OCI-LY7 (cell line): ENCODE data around the gene ADAMTSL3. TPM values are rescaled to one million over a fixed set of nuclear protein-coding genes. Genes with fewer than 3 reads are reported as not detected.

ENCODE experiments used
- BruUV-seq: library from RNA; stranded (reverse); fragments of 400-500 nt; replicated peaks from 2 replicates; lab custom pipeline; 2021; lab: Mats Ljungman, UMichigan
- CTCF ChIA-PET: fragments of 300-600 bp; sonication (Branson Sonifier 250); formaldehyde crosslinking; loops from one replicate; lab custom pipeline; 2022; ENCODE audit warnings: antibody characterized with exemption; ENCODE audit not compliant: unreplicated experiment; lab: Charles Lee
- POLR2A ChIA-PET: fragments of 300-600 bp; sonication (Branson Sonifier 250); formaldehyde crosslinking; loops from one replicate; lab custom pipeline; 2022; ENCODE audit warnings: antibody characterized with exemption; lab: Charles Lee
- DNase-seq: peaks from one replicate; pipeline ENCODE4 v3.0.0-alpha.2; 2015; ENCODE audit warnings: low spot score
- H2AFZ ChIP-seq: fragments of 200-600 bp; sonication (generic), shearing (Covaris generic); 2 replicates; pipeline ENCODE4 v1.6.1; 2014; ENCODE audit warnings: mild to moderate bottlenecking, antibody characterized with exemption, low read length, moderate library complexity
- H3K27ac ChIP-seq: fragments of 200-600 bp; sonication (generic); 2 replicates; pipeline ENCODE4 v1.5.1; 2014; ENCODE audit warnings: mixed run types, low read depth, mild to moderate bottlenecking, moderate library complexity, low read length, inconsistent platforms; ENCODE audit not compliant: poor library complexity, severe bottlenecking
- H3K36me3 ChIP-seq: fragments of 200-600 bp; sonication (generic); 2 replicates; pipeline ENCODE4 v1.6.1; 2014; ENCODE audit warnings: mild to moderate bottlenecking, antibody characterized with exemption, low read length, moderate library complexity, mixed read lengths; ENCODE audit not compliant: insufficient read depth
- H3K4me1 ChIP-seq: fragments of 200-600 bp; sonication (generic); 2 replicates; pipeline ENCODE4 v1.5.1; 2014; ENCODE audit warnings: mild to moderate bottlenecking, low read length; ENCODE audit not compliant: insufficient read depth, poor library complexity, severe bottlenecking
- H3K4me2 ChIP-seq: fragments of 200-600 bp; sonication (generic); 2 replicates; pipeline ENCODE4 v1.6.1; 2014; ENCODE audit warnings: mild to moderate bottlenecking, low read length
- H3K4me3 ChIP-seq: fragments of 200-600 bp; sonication (generic); 2 replicates; pipeline ENCODE4 v1.5.1; 2014; ENCODE audit warnings: mild to moderate bottlenecking, low read depth, low read length; ENCODE audit not compliant: poor library complexity, severe bottlenecking
- H3K79me2 ChIP-seq: fragments of 200-600 bp; sonication (generic); 2 replicates; pipeline ENCODE4 v1.6.1; 2016; ENCODE audit warnings: low read depth, mild to moderate bottlenecking, low read length, moderate library complexity, mixed read lengths; ENCODE audit not compliant: insufficient read depth
- H3K9me2 ChIP-seq: fragments of 200-600 bp; sonication (generic); 2 replicates; pipeline ENCODE4 v1.6.1; 2016; ENCODE audit warnings: mild to moderate bottlenecking, low read length, mixed read lengths; ENCODE audit not compliant: insufficient read depth
- H3K9me3 ChIP-seq: fragments of 200-600 bp; sonication (generic); 2 replicates; pipeline ENCODE4 v1.6.1; 2014; ENCODE audit warnings: mild to moderate bottlenecking, mixed run types, low read length, mixed read lengths
- H4K20me1 ChIP-seq: fragments of 200-600 bp; sonication (generic); 2 replicates; pipeline ENCODE4 v1.6.1; 2014; ENCODE audit warnings: mild to moderate bottlenecking, antibody characterized with exemption, low read length, moderate library complexity, mixed read lengths; ENCODE audit not compliant: insufficient read depth
- CTCF ChIP-seq: fragments of 200-600 bp; sonication (generic); conservative IDR thresholded peaks from 2 replicates; pipeline ENCODE4 v1.5.1; 2014; ENCODE audit warnings: mild to moderate bottlenecking, antibody characterized with exemption, low read length, moderate library complexity, mixed read lengths
- EZH2phosphoT487 ChIP-seq: fragments of 200-600 bp; sonication (generic); IDR thresholded peaks from 2 replicates; pipeline ENCODE4 v1.6.1; 2018; ENCODE audit warnings: low read depth, borderline replicate concordance, mild to moderate bottlenecking, mixed run types, antibody characterized with exemption, low read length, moderate library complexity, mixed read lengths
- intact Hi-C: fragments of 100-400 bp; cut with micrococcal nuclease; formaldehyde crosslinking; loops from one replicate; pipeline ENCODE4 v1.10.0; 2022; ENCODE audit not compliant: unreplicated experiment
- total RNA-seq, 2 experiments: library from RNA; depleted of rRNA in 1 of 2; stranded (reverse); fragments of >200 nt in 1 of 2; shearing (Covaris generic) in 1 of 2; gene quantifications; 2 replicates each; pipeline ENCODE4 v1.2.3, GENCODE V29; 2014 to 2022

The ADAMTSL3 gene
- total RNA-seq, 2 experiments from 2014 or later = not detected

DNA sequence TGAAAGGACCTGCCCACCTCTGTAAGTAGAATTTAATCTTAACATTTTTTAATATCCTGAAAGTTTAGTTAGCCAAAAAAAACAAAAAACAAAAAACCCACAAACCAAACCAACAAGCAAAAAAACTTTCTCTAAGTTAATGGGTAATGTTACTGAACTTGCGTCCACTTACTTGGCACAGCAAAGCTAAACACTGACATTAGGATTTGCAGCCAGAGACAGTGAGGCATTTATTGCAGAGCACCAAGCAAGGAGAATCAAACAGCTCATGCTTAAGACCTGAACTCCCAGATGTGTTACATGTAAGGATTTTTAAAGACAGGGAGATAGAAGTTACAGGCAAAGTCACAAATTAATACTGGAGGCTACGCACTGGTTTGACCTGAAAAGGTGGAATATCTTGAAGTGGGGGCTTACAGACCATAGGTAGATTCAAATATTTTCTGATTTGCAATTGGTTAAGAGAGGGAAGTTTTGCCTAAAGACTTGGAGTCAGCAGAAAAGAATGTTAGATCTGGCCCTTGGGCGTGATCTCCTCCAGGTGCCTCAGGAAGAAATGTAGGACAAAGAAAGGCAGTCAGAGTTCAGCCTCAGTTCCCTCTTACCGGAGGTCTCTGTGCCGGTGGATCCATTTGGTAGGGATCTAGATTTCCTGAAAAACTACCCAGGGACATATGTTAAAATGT, 205.0 kb downstream of the ADAMTSL3 start:
- Histone ChIP-seq H3K9me2 (no peaks in the 10 kb centered on the region), H3K36me3 (no peaks in the 10 kb centered on the region), H3K79me2 (no peaks in the 10 kb centered on the region), H4K20me1 (no peaks in the 10 kb centered on the region), H3K9me3 (no peaks in the 10 kb centered on the region), H3K4me3 (no peak overlapping the region), H2AFZ (no peak overlapping the region), H3K27ac (no peak overlapping the region), H3K4me1 (no peaks in the 10 kb centered on the region), H3K4me2 (no peak overlapping the region)
- POLR2A ChIA-PET = no interaction called here
- TF ChIP-seq CTCF (no peak), EZH2phosphoT487 (no peak)
- CTCF ChIA-PET = no interaction called here
- no TSS peak for BruUV-seq
- intact Hi-C loops = no loop called here
- DNase-seq = no peak

DNA sequence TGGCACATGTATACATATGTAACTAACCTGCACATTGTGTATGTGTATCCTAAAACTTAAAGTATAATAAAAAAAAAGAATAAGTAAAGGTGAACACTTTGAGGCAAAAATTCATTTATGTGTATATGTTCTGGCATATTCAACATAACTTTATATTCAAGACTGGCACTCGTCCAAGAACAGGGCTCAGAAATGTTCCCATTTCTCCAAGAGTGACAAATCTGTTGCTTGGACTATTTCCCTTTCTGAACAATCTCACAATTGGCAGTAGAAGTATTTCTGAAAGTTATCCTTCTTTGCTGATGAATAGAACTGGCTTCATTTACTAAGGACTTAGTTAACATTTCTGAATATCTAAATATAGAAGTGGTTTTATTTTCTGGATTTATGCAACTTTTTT, 212.8 kb downstream of the ADAMTSL3 start:
- no peaks in the 10 kb centered on the region for H4K20me1 ChIP-seq
- no peaks in the 10 kb centered on the region for H3K9me3 ChIP-seq
- H3K36me3 ChIP-seq = no peaks in the 10 kb centered on the region
- ChIA-PET CTCF (no interaction called here), POLR2A (no interaction called here)
- H3K79me2 ChIP-seq = no peaks in the 10 kb centered on the region
- no peaks in the 10 kb centered on the region for H3K4me1 ChIP-seq
- TF ChIP-seq CTCF = no peak
- TF ChIP-seq EZH2phosphoT487 = no peak
- no peak overlapping the region for H2AFZ ChIP-seq
- no peak overlapping the region for H3K4me3 ChIP-seq
- H3K9me2 ChIP-seq = no peaks in the 10 kb centered on the region
- intact Hi-C loops = no loop called here
- no peak overlapping the region for H3K4me2 ChIP-seq
- no peak for DNase-seq
- BruUV-seq = no TSS peak
- H3K27ac ChIP-seq = no peak overlapping the region

DNA sequence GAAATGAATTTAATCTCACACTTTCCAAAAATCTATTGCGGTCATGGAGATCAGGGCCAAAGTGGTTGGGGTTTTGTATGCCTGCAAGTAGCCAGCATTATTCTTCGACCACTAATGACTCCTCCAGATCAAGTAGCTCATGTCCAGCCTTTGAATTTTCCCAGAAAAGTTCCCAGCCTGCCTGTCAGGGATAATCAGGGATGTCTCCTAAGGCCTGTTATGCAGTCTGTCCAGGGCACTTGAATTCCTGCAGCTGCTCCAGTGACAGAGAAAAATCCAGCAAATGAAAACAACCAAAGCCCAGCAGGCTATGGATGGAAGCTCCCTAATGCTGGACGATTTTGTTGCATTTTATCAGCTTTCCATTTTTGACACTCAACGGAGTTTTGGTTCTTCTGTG, 215.4 kb downstream of the ADAMTSL3 start:
- H3K36me3 ChIP-seq = no peaks in the 10 kb centered on the region
- no peak overlapping the region for H2AFZ ChIP-seq
- DNase-seq = no peak
- no peaks in the 10 kb centered on the region for H3K4me1 ChIP-seq
- ChIA-PET POLR2A (no interaction called here), CTCF (interaction anchor here (1.1 kb wide), 1 partner anchor 16 kb away, joined by 3 read pairs; no protein-coding TSS in a partner anchor)
- intact Hi-C loops = no loop called here
- BruUV-seq = no TSS peak
- H4K20me1 ChIP-seq = no peaks in the 10 kb centered on the region
- H3K9me3 ChIP-seq = no peaks in the 10 kb centered on the region
- no peaks in the 10 kb centered on the region for H3K9me2 ChIP-seq
- H3K4me2 ChIP-seq = no peak overlapping the region
- no peak for TF ChIP-seq EZH2phosphoT487
- no peak for TF ChIP-seq CTCF
- no peak overlapping the region for H3K4me3 ChIP-seq
- H3K79me2 ChIP-seq = no peaks in the 10 kb centered on the region
- no peak overlapping the region for H3K27ac ChIP-seq
